DOHH2 (cell line): ENCODE data around the gene B3GAT2.

Experiments
- H3F3A ChIP-seq: fragments of 200-600 bp; sonication (generic), shearing (Covaris generic); 2 replicates; pipeline ENCODE4 v1.6.0; 2016; ENCODE audit warnings: antibody characterized with exemption, mild to moderate bottlenecking; ENCODE audit not compliant: control insufficient read depth, insufficient read depth
- H3K27ac ChIP-seq: fragments of 200-600 bp; sonication (generic); 2 replicates; pipeline ENCODE4 v1.5.1; 2014; ENCODE audit warnings: low read depth, mild to moderate bottlenecking, low read length, moderate library complexity
- H3K27me3 ChIP-seq: fragments of 200-600 bp; sonication (generic); 2 replicates; pipeline ENCODE4 v1.6.1; 2014; ENCODE audit warnings: mild to moderate bottlenecking, low read length, mixed read lengths; ENCODE audit not compliant: control insufficient read depth
- H3K36me3 ChIP-seq: fragments of 200-600 bp; sonication (generic); 2 replicates; pipeline ENCODE4 v1.6.1; 2014; ENCODE audit warnings: mild to moderate bottlenecking, low read length, moderate library complexity, mixed read lengths; ENCODE audit not compliant: control insufficient read depth
- H3K4me1 ChIP-seq: fragments of 200-600 bp; sonication (generic); 2 replicates; pipeline ENCODE4 v1.6.1; 2014; ENCODE audit warnings: mild to moderate bottlenecking, low read length, mixed read lengths; ENCODE audit not compliant: control insufficient read depth
- H3K4me2 ChIP-seq: fragments of 200-600 bp; sonication (generic); 2 replicates; pipeline ENCODE4 v1.6.0; 2014; ENCODE audit warnings: mild to moderate bottlenecking, low read length, moderate library complexity
- H3K4me3 ChIP-seq: fragments of 200-600 bp; sonication (generic); 2 replicates; pipeline ENCODE4 v1.5.1; 2014; ENCODE audit warnings: mild to moderate bottlenecking, low read length, mixed read lengths
- H3K79me2 ChIP-seq: fragments of 200-600 bp; sonication (generic); 2 replicates; pipeline ENCODE4 v1.6.1; 2014; ENCODE audit warnings: mild to moderate bottlenecking, low read length, mixed read lengths; ENCODE audit not compliant: control insufficient read depth
- H3K9me2 ChIP-seq: fragments of 200-600 bp; sonication (generic); replicated peaks from 2 replicates; pipeline ENCODE4 v1.6.1; 2014; ENCODE audit warnings: mild to moderate bottlenecking, low read length, mixed read lengths; ENCODE audit not compliant: control insufficient read depth
- H3K9me3 ChIP-seq: fragments of 200-600 bp; sonication (generic); 2 replicates; pipeline ENCODE4 v1.6.1; 2014; ENCODE audit warnings: antibody characterized with exemption, low read length, mixed read lengths; ENCODE audit not compliant: control insufficient read depth, insufficient read depth
- H4K20me1 ChIP-seq: fragments of 200-600 bp; sonication (generic); 2 replicates; pipeline ENCODE4 v1.6.0; 2014; ENCODE audit warnings: low read depth, mild to moderate bottlenecking, antibody characterized with exemption, low read length, moderate library complexity; ENCODE audit not compliant: control insufficient read depth, insufficient read depth
- EZH2phosphoT487 ChIP-seq: fragments of 200-600 bp; sonication (generic); IDR thresholded peaks from 2 replicates; pipeline ENCODE4 v1.6.1; 2017; ENCODE audit warnings: borderline replicate concordance, mild to moderate bottlenecking, antibody characterized with exemption, low read length, moderate library complexity, mixed read lengths
- TF ChIP-seq, protein P1 (sequence below): fragments of 200-600 bp; sonication (generic); IDR thresholded peaks from one replicate; pipeline ENCODE4 v1.5.1; 2014; ENCODE audit warnings: antibody characterized with exemption, mild to moderate bottlenecking, low read depth, low read length; ENCODE audit not compliant: poor library complexity, severe bottlenecking

B3GAT2 gene

DNA sequence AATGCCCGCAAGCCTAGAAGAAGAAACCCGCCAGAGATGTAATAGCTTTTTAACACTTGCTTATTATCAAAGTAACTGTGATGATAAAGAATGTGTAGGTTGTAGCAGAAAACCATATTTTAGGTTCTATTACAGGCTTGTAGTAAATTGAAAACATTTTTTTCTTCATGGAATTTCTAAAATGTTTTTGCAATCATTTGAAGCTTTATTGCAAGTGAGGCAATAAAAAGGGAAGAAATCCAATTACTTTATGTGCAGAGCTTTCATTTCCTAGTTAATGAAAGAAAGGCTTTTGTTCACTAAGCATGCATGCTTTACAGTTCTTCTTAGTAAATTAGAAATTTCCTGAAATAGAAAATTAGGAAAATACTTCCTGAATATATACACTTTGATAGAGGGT lies 135.1 kb downstream of the B3GAT2 start:
- Histone ChIP-seq H3K9me2 (no peaks in the 10 kb centered on the region), H3K4me2 (no peak overlapping the region), H3K4me3 (no peak overlapping the region), H3K36me3 (no peaks in the 10 kb centered on the region), H3F3A (no peaks in the 10 kb centered on the region), H3K79me2 (no peaks in the 10 kb centered on the region), H3K27ac (no peak overlapping the region), H3K4me1 (no peaks in the 10 kb centered on the region), H3K27me3 (no peaks in the 10 kb centered on the region), H3K9me3 (peaks cover 5% of the 10 kb centered on the region), H4K20me1 (no peaks in the 10 kb centered on the region)
- no peak for TF ChIP-seq EZH2phosphoT487
- TF ChIP-seq, protein P1, sequence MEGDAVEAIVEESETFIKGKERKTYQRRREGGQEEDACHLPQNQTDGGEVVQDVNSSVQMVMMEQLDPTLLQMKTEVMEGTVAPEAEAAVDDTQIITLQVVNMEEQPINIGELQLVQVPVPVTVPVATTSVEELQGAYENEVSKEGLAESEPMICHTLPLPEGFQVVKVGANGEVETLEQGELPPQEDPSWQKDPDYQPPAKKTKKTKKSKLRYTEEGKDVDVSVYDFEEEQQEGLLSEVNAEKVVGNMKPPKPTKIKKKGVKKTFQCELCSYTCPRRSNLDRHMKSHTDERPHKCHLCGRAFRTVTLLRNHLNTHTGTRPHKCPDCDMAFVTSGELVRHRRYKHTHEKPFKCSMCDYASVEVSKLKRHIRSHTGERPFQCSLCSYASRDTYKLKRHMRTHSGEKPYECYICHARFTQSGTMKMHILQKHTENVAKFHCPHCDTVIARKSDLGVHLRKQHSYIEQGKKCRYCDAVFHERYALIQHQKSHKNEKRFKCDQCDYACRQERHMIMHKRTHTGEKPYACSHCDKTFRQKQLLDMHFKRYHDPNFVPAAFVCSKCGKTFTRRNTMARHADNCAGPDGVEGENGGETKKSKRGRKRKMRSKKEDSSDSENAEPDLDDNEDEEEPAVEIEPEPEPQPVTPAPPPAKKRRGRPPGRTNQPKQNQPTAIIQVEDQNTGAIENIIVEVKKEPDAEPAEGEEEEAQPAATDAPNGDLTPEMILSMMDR: no peak

DNA sequence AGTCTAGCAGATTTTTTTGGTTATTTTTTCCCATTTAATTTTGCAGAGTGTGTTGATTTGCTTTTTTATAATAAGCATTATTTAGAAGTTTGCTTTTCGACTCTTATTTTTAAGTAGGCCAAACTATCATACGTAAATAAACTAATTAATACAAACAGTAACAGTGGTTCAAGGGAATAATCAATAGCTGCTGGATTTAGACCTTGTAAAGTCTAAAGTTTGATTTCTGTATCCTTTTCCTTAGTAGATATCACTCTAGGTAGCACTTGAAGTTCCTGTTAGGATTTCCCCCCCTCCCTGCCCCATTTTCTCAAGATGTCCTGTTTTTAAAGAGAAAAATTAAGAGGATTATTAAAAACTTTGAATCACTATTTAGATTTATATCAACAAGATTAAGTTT lies 136.1 kb downstream of the B3GAT2 start:
- Histone ChIP-seq H3F3A (no peaks in the 10 kb centered on the region), H3K4me3 (no peak overlapping the region), H3K79me2 (no peaks in the 10 kb centered on the region), H3K36me3 (no peaks in the 10 kb centered on the region), H3K9me3 (peaks cover 5% of the 10 kb centered on the region), H3K4me2 (no peak overlapping the region), H3K4me1 (no peaks in the 10 kb centered on the region), H3K27me3 (no peaks in the 10 kb centered on the region), H4K20me1 (no peaks in the 10 kb centered on the region), H3K9me2 (no peaks in the 10 kb centered on the region), H3K27ac (no peak overlapping the region)
- TF ChIP-seq, protein P1: no peak
- TF ChIP-seq EZH2phosphoT487: no peak

DNA sequence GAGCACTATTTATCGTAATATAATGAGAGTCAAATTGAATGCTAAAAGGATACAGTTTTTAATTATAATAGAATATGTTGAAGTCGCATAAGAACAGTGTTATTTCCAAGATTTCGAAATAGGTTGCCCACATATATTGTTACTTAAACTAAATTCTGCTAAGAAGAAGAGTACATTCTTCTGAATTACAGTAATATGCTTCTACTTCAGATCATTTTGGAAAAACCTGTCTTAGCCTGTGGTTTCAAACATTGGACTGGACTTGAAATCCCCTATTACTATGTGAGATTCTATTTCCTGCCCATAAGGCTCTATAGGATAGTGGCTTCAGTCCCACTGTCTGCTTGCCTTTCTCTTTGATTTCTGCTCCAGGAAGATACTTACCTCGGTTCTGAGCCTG lies 137.2 kb downstream of the B3GAT2 start:
- H3K9me3 ChIP-seq: peaks cover 5% of the 10 kb centered on the region
- no peaks in the 10 kb centered on the region for H3K9me2 ChIP-seq
- H4K20me1 ChIP-seq: no peaks in the 10 kb centered on the region
- H3K79me2 ChIP-seq: no peaks in the 10 kb centered on the region
- H3K4me2 ChIP-seq: no peak overlapping the region
- H3K4me3 ChIP-seq: no peak overlapping the region
- no peaks in the 10 kb centered on the region for H3F3A ChIP-seq
- no peaks in the 10 kb centered on the region for H3K4me1 ChIP-seq
- H3K36me3 ChIP-seq: no peaks in the 10 kb centered on the region
- TF ChIP-seq EZH2phosphoT487: no peak
- TF ChIP-seq, protein P1: no peak
- H3K27me3 ChIP-seq: no peaks in the 10 kb centered on the region
- H3K27ac ChIP-seq: no peak overlapping the region

DNA sequence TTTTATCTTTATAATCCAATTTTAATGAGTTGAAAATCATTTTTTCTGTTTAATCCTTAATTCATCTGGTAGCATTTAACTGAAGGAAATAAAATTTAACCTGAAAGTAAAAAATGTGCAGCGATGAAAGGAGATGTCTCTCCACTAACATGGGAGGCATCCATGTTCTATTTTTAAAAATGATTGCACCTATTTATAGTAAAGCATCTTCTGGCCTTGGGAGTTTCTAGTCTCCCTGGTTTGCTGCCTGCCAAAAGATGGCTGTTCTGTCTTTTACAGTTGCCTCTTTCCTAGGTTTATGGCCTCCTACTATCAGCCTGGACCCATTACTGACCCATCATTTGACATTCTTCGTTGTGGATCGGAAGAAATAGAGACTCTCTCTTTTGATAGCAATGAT lies 143.0 kb downstream of the B3GAT2 start:
- no peak overlapping the region for H3K4me2 ChIP-seq
- no peaks in the 10 kb centered on the region for H3K79me2 ChIP-seq
- H3K4me3 ChIP-seq: no peak overlapping the region
- H3K27me3 ChIP-seq: no peaks in the 10 kb centered on the region
- H3K9me2 ChIP-seq: no peaks in the 10 kb centered on the region
- no peaks in the 10 kb centered on the region for H3F3A ChIP-seq
- no peak for TF ChIP-seq EZH2phosphoT487
- TF ChIP-seq, protein P1: no peak
- no peaks in the 10 kb centered on the region for H3K4me1 ChIP-seq
- H3K36me3 ChIP-seq: no peaks in the 10 kb centered on the region
- no peak overlapping the region for H3K27ac ChIP-seq
- H3K9me3 ChIP-seq: no peaks in the 10 kb centered on the region
- H4K20me1 ChIP-seq: no peaks in the 10 kb centered on the region
